Mammary epithelial cell (primary cell): Measurements from ENCODE around the gene KPNB1.

Experiments used
- CTCF ChIP-seq, 2 donors: IDR thresholded peaks in 1 of 2; conservative IDR thresholded peaks in 1 of 2; 2 replicates each; pipeline ENCODE4 v1.5.1; 2011 to 2012; ENCODE audit warnings: inconsistent platforms in 2 of 2, low read length in 2 of 2, mild to moderate bottlenecking in 2 of 2, control low read depth in 1 of 2, low read depth in 1 of 2; ENCODE audit not compliant: insufficient read depth in 1 of 2; ENCODE audit errors: extremely low read depth in 1 of 2
- EZH2 ChIP-seq: IDR thresholded peaks from 2 replicates; pipeline ENCODE4 v1.6.1; 2012; ENCODE audit warnings: low read length, inconsistent platforms, borderline replicate concordance

GRCh38 chr17:47685556-47686275 lies 36.0 kb downstream of the KPNB1 start:
- TF ChIP-seq CTCF (conservative IDR thresholded peaks at IDR 0.05 in 1 of 2, IDR thresholded peaks at IDR 0.05 in 1 of 2; ENCODE audit: extremely low read depth in 1 of 2, insufficient read depth in 1 of 2, low read depth in 1 of 2, low read length in 2 of 2) (no peak), EZH2 (no peak)
